8988T (cell line): Measurements from ENCODE around the gene TPSD1.
"Not testable (repeated sequence)": the region's sequence is repeated elsewhere in the genome, so short reads cannot be mapped to it uniquely, and the experiment has no call there.

Experiments
- DNase-seq: peaks from one replicate; pipeline ENCODE4 v3.0.0; 2011

Gene TPSD1

DNA sequence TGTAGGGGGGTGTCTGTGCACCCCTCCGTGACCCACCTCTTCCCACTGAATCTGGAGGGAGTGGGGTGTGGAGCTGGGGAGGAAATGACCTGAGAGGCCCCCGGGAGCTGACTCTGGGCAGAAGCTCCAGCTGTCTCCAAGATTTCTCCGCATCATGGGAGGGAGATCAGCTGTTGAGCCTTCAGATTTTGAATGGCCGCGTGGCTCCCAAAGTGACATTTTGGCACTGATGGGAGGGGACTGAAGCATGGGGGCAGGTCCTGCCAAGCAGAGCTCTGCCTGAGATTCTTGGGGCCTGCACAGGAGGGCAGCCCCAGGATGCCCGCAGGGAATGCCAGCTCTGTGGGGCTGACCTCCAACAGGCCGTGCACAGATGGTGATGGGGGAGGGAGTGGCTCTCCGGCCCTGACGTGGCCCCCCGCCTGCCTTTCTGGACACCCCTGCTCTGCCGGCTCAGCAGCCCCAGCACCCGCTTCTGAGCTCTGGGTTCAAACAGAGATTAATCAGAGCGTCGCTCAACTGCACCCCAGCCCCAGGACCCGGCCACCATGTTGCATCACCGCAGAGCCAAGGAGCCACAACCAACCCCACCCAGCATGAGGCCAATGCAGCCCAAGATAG lies 28.2 kb downstream of the TPSD1 start:
- peak; percentile 30 for DNase-seq

DNA sequence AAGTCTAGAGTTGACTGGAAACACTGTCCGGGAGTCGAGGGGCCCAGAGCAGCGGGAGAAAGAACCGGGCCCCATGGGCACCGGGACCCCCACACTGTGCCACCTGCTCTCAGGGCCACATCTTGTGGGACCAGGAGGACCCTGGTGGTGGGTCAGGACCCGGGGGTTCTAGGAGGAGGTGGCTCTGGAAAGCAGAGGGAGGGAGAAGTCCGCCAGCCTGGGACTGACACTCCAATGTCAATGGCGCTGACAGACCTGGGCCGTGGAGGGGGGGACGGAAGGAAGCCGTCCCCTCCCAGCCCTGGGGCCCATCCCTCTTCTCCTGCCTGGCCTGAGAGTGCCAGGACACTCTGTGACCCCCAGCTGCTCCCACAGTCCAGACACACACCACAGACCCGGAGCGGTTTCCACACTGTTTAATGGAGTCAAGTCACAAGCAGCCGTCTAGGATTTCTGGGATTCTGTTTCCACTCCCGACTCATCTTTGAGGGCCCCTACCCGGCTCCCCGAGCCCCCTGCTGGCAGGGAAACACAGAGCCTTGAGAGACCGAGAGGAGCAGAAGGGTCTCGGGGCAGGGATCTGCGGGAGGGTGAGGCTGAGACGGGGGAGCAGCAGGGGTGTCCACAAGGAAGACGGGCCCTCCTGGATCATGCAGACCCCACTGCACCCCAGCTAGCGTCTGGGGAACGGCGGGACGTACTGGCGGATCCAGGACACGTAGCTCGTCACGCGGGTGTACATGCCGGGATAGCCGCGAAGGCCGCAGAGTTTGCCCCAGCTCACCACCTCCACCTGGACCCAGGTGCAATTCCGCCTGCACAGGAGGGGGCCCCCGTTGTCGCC lies 30.0 kb downstream of the TPSD1 start:
- peak; percentile 24 for DNase-seq

DNA sequence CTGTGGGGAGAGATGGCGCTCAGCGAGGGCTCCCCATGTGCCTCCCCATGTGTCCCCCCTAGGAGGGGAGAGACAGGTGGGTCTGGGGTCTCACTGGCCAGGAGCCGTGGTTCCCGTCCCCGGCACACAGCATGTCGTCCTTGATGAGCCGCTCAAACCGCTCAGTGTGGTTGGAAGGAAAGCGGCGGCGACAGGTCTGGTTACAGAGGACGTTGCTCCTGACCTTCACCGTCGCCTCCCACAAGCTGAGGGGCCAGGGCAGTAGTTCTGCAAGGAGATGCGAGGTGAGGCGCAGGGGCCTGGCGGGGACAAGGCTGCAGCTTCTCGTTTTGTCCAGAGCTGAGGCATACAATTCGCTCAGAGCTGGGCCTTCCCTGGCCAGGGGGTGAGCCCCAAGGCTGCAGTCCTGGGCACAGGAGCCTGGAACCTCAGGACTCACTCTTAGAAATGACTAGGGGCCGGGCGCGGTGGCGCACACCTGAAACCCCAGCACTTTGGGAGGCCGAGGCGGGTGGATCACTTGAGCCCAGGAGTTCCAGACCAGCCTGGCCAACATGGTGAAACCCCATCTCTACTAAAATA lies 30.7 kb downstream of the TPSD1 start:
- peak; percentile 3 for DNase-seq

DNA sequence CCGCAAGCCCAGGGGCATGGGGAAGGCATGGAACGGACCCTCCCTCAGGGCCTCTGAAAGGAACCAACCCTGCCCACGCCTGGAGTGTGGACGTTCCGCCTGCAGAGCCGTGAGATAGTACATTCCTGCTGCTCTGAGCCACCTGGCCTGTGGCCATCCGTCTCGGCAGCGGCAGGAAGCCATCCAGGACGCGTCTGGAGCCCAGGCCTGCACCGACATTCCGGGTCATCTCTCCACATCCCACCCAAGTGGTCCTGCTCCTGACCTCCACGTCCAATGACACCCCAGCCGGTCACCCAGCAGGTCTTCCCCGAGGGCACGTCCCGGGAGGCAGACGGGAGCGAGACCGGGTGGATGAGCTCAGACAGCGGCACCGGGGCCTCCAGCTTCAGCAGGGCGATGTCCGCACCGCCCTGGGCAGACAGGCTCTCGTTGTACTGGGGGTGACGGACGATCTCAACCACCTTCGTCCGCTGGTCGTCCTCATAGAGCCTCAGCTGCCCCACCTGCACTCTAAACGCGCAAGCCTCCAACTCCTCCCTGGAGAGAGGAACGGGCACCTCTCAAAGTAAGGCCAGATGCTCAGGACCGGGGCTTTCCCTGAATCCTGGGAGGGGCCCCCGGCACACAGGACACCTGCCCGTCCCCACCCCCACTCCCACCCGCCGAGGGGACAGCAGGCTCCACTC lies 32.3 kb downstream of the TPSD1 start:
- peak; percentile 7 for DNase-seq

DNA sequence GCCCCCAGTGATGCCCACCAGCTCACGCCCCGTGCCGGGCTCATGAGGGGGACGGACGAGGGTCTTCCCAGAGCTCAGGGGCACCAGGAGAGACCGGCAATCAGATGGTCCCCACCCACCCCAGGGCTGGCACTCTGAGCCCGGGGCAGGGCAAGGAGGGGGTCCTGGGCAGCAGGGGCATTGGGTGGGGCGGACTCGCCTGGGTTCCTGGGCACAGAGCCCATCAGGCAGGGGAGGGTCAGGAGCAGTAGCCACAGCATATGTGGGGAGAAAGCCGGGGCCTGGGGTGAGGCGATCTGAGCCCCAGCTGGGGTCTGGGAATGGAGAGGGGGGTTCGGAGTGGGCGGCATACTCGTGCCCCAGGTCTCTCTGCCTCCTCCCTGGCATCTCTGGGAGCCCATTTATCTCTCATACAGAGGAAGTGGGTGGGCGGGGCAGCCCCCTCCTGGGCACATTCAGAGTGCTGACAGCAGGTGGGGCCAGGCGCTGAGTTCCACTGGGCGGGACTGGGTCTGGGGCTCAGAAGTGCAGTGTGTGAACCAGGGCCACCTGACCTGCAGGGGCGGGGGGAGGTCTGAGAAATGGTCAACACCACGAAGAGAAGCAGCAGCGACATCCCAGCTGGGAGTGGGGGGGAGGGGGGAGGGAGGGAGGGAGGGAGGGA lies 33.1 kb downstream of the TPSD1 start:
- peak; percentile 13 for DNase-seq

DNA sequence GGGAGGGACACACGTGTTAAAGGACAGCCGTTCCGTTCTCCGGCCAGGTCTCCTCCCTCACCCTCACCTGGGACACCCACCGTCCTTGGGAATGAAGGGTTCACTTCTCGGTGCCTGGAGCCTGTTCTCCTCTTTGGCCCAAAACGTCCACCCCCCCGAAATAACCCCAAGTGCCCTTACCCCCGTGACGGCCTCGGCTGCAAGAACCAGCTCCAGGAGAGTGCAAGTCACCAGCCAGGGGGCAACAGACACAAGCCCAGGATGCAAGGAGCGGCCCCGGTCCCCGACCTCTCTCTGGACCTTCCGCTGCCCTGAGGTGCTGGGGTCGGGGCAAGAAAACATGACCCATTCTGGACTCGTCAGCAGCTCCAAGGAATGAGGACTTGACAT lies 33.6 kb downstream of the TPSD1 start:
- no peak for DNase-seq

DNA sequence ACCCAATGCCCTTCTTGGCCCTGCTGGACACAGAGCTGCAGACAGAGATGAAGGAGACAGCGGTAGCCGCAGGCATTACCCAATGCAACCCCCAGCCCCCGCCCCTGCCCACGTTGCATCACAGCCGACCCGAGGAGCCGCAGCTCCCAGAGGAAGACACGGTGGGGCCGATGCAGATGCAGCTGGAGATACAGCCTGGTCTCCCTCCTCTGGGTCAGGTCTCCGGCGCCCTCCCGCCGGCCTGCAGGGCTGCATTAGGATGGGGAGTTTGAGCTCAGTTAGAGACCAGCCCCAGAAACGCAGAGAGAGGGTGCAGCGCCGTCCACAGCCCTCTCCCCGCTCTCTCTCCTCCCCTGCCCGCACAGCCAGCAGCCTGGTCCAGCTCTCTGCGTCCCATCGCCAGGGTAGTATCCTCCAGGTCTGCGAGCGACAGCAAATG lies 34.2 kb downstream of the TPSD1 start:
- no peak for DNase-seq

DNA sequence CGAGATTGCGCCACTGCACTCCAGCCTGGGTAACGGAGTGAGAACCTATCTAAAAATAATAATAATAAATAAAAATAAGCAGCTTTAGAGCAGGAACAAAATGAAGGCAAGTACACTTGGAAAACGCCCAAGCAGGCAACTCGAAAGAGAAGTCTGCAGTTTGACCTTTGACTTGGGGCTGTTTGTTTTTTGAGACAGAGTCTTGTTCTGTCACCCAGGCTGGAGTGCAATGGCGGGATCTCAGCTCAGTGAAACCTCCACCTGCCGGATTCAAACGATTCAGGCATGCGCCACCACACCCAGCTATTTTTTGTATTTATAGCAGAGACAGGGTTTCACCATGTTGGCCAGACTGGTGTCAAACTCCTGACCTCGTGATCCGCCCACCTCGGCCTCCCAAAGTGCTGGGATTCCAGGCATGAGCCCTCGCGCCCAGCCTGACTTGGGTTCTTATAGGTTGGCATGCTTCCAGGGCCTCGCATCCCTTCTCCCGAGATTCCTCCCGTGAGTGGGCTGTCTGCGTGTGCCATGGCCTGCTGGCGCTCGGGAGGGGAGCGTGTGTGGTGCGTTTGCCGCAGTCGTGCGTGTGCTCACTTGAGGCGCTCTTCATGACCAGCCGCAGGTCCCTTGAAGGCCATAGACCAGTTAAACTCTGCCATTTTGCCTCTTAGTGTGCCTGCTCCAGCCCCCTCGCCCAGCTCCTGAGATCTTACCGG lies 35.1 kb downstream of the TPSD1 start:
- DNase-seq, result no peak

DNA sequence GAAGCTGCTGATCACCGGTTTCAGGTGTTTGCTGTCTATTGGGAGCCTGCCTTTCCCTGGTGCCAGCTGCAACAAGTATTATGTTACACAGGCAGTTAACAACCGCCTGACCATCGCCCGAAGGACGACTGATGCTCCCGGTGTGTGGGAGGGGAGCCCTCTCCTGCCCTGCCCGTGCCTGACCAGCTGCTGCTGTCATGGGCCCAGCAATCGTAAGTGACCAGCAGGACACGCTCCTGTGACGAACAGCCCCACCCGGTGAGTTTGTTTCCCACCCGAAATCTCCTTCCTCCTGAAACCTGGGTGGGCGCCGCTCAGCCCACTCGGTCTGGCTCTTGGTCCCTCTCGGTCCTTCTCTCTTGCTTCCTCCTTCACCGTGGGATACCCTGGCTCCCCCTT lies 35.7 kb downstream of the TPSD1 start:
- no peak for DNase-seq

DNA sequence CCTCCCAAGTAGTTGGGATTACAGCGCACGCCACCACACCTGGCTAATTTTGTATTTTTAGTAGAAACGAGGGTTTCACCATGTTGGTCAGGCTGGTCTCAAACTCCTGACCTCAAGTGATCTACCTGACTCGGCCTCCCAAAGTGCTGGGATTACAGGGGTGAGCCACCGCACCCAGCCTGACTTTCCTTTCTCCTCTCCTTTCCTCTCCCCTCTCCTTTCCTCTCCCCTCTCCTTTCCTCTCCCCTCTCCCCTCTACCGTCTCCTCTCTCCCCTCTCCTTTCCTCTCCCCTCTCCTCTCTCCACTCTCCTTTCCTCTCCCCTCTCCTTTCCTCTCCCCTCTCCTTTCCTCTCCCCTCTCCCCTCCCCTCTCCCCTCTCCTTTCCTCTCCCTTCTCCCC lies 36.3 kb downstream of the TPSD1 start:
- DNase-seq, result not testable (repeated sequence)

DNA sequence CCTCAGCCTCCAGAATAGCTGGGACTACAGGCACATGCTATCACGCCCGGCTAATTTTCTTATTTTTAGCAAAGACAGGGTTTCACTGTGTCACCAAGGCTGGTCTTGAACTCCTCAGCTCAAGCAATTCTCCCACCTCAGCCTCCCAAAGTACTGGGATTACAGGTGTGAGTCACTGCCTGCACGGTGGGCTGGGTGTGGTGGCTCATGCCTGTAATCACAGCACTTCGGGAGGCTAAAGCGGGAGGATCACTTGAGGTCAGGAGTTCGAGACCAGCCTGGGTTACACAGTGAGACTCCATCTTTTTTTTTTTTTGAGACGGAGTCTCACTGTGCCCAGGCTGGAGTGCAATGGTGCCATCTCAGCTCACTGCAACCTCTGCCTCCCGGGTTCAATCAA lies 36.9 kb downstream of the TPSD1 start:
- not testable (repeated sequence) for DNase-seq

DNA sequence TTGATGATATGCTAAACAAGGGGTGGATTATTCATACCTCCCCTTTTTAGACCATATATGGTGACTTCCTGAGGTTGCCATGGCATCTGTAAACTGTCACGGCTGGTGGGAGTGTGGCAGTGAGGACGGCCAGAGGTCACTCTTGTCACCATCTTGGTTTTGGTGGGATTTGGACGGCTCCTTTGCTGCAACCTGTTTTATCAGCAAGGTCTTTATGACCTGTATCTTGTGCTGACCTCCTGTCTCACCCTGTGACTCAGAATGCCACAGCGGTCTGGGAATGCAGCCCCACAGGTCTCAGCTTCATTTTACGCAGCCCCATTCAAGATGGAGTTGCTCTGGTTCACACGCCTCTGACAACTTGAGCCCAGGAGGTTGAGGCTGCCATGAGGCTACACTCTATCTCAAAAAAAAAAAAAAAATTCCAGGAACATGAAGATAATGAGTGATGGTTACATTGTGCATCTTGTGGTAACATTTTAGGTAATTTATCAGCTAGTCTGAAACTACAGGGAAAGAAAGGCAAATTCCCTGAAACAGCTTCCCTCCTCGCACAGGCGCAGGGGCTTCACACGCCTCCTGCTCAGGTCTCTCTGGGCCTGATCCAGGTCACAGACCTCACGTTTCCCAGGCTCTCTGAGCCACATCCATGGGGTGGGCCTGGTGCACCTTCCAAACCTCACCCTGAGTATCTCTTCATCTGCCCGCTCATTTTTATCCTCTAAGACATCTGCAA lies 38.2 kb downstream of the TPSD1 start:
- DNase-seq, result no peak

DNA sequence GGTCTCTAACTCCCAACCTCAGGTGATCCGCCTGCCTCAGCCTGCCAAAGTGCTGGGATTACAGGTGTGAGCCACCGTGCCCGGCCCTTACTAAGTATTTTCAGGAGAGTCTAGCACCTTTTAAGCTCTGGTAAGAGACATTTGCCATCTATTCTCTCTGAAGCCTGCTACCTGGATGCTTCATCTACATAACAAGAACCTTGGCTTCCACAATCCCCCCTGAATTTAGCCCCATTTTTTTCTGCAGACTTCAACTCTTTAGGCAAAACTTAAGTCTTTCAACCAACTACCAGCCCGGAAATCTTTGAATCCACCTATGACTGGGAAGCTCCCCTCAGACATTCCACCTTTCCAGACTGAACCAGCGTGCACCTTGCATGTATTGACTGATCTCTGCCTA lies 39.6 kb downstream of the TPSD1 start:
- DNase-seq, result no peak

DNA sequence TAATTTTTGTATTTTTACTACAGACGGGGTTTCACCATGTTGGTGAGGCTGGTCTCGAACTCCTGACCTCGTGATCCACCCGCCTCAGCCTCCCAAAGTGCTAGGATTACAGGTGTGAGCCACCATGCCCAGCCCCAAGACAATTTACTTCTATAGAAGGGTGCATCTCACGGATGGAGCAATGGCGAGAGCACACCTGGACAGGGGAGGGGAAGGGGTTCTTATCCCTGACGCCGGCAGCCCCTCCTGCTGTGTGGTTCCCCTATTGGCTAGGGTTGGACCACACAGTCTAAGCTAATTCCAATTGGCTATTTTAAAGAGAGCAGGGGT lies 40.8 kb downstream of the TPSD1 start:
- not testable (repeated sequence) for DNase-seq

DNA sequence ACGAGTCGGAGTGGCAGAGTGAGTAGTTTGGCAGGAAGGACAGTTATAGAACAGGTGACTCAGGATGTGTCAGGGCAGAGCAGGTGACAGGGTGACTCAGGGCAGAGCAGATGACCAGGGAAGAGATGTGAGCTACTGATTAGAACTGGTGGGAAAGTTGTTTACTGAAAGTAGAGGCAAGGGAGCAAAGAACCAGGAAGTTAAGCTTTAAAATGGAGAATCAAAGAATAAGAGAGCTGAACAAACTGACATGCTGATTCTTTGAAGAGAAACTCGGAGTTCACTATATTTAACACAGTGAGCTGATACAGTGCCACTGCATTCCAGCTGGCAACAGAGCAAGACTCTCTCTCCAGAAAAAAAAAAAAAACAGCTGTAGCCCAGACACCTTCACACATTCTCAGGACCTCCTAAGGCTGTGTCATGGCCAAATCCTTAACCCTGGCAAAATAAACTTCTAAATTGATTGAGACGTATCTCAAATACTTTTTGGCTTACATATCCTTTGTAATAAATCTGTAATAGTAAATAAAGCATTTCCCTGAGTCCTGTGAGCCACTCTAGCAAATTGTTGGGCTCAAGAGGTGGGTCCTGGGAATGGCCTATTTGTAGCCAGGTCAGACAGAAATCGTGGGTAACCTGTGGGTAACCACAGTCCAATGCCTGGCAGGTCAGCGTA lies 41.3 kb downstream of the TPSD1 start:
- no peak for DNase-seq

DNA sequence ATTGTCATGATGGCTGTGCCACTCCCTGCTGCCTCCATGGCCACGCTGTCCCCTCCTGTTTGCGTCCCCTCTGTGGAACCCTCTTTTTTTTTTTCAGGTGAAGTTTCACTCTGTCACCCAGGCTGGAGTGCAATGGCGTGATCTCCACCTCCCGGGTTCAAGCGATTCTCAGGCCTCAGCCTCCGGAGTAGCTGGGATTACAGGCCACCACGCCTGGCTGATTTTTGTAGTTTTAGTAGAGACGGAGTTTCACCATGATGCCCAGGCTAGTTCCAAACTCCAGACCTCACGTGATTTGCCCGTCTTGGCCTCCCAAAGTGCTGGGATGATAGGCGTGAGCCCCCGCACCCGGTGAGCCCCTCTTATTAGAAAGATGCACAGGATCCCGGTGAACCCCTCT lies 42.5 kb downstream of the TPSD1 start:
- no peak for DNase-seq

DNA sequence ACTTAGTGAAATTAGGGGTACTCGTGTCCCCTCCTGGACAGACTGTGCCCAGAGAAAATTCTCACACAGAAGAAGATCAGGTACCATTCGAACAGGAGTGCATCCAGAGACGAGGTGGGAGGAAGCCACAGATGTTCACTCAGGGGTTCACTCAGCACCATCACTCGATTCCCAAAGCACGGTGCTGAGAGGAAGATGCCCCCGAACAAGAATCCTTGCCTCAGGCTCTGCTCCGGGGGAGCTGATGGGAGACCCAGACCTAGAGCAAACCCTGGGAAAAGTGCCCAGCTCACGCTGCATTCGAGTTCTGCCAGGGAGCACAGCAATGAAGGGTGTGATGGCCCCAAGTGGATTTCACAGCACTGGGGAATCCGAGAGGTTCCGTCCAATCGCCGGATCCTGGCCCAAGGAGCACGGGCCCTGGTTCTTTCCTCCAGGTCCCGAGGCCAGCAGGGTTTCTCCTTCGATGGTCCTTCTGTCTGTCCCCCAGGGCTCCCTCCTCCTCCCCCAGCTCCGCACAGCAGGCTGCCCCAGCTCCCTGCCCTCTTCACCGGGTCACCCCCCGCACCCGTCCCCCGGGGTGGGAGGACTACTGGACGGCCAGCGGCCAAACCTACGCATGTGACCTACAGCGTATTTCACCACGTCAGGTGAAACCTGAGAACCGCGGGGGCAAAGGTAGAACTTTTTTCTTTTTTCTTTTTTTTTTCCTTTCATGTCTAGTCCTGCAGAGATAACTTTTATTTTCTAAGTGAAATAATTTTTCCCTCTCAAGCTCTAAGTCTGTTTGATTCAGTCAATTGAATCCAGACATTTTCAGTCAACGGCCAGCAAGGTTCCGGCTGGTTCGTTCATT lies 43.4 kb downstream of the TPSD1 start:
- no peak for DNase-seq

DNA sequence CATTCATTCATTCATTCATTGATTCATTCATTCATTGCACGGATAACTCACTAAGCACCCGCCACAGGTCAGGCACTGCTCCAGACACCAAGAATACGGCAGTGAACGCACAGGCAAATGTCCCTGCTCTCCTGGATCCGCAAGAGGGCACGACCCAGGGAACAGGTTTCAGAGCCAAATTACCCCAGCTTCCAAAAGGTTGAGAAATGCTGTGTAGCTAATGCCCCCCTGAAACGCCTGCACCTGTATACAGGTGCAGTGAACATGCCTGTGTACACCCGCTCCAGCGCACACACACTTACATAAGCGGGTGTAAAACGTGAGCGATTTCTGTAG lies 44.0 kb downstream of the TPSD1 start:
- DNase-seq, result no peak

DNA sequence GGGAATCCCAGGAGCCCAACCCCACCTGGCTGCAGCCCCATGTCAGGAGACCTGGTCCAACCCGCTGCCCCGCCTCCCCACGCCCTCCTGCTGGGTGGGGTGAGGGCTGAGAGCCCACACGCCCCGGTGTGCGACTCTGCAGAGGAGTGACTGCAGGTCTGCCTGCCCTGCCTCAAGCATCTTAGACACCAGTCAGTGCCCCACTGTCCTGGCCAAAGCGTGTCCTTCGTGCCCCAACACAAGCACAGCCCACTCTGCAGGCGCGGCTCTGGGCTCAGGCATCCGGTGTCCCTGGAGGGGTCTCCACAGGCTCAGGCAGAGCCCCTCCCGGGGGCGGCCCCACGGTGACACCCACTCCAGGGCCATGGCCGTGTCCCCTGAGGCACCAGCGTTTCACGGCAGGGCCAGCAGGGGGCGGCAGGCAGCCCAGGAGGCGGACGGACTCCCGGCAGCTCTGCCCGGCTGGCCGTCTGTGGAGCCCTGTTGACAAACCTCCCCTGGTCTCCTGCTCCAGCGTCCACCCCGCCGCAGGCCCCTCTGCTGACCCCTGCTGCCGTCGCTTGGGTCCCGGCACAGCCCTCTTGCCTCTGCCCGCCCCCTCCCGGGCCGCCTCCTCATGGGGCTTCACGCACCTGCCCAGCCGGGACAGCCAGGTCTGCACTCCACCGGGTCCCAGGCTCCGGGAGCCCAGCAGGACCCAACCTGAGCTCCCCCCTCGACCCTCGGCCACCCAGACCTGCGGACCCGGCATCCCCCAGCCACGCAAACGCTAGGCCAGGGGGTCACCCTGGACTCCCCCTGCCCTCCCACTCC lies 45.0 kb downstream of the TPSD1 start:
- DNase-seq, result peak; percentile 91
